NCI-H1436 (cell line): Measurements from ENCODE around the gene RBP3.

ENCODE experiments used
- DNase-seq: peaks from one replicate; lab custom pipeline; 2025; lab: John Stamatoyannopoulos, UW

RBP3 gene

GRCh38 chr10:47336387-47337134 lies 11.6 kb upstream of the RBP3 start:
- DNase-seq: no peak

GRCh38 chr10:47337310-47337709 lies 10.9 kb upstream of the RBP3 start:
- DNase-seq: no peak

GRCh38 chr10:47339186-47339735 lies 8.9 kb upstream of the RBP3 start:
- DNase-seq: no peak

- no peak for DNase-seq
These were observed 8.2 kb upstream of the RBP3 start for GRCh38 chr10:47339759-47340607.

GRCh38 chr10:47340608-47341170 lies 7.5 kb upstream of the RBP3 start:
- peak; percentile 22 for DNase-seq

- no peak for DNase-seq
These were observed 2.9 kb upstream of the RBP3 start for GRCh38 chr10:47344996-47345870.

- peak; percentile 65 for DNase-seq
These were observed 1.4 kb upstream of the RBP3 start for GRCh38 chr10:47346581-47347302.

GRCh38 chr10:47347303-47347675 lies 874 bp upstream of the RBP3 start:
- no peak for DNase-seq

- DNase-seq: no peak
These were observed 703 bp downstream of the RBP3 start for GRCh38 chr10:47348661-47349470.

GRCh38 chr10:47349516-47349915 lies 1.4 kb downstream of the RBP3 start:
- no peak for DNase-seq

GRCh38 chr10:47349941-47350371 lies 1.8 kb downstream of the RBP3 start:
- DNase-seq: no peak

GRCh38 chr10:47350671-47351640 lies 2.8 kb downstream of the RBP3 start:
- no peak for DNase-seq

- DNase-seq: no peak
These were observed 4.0 kb downstream of the RBP3 start for GRCh38 chr10:47351899-47352815.

GRCh38 chr10:47353351-47353750 lies 5.2 kb downstream of the RBP3 start:
- DNase-seq: no peak

GRCh38 chr10:47354165-47354564 lies 6.0 kb downstream of the RBP3 start:
- DNase-seq: no peak

GRCh38 chr10:47354900-47355299 lies 6.7 kb downstream of the RBP3 start:
- no peak for DNase-seq

GRCh38 chr10:47356708-47357107 lies 8.5 kb downstream of the RBP3 start:
- no peak for DNase-seq

- no peak for DNase-seq
These were observed 9.0 kb downstream of the RBP3 start for GRCh38 chr10:47357131-47357582.
